ENCODE results near the gene SLC6A18. TPM values are rescaled to one million over a fixed set of nuclear protein-coding genes. Genes with fewer than 3 reads are reported as not detected.

SLC6A18 gene
- total and polyA plus RNA-seq, 12 donors: not detected

DNA sequence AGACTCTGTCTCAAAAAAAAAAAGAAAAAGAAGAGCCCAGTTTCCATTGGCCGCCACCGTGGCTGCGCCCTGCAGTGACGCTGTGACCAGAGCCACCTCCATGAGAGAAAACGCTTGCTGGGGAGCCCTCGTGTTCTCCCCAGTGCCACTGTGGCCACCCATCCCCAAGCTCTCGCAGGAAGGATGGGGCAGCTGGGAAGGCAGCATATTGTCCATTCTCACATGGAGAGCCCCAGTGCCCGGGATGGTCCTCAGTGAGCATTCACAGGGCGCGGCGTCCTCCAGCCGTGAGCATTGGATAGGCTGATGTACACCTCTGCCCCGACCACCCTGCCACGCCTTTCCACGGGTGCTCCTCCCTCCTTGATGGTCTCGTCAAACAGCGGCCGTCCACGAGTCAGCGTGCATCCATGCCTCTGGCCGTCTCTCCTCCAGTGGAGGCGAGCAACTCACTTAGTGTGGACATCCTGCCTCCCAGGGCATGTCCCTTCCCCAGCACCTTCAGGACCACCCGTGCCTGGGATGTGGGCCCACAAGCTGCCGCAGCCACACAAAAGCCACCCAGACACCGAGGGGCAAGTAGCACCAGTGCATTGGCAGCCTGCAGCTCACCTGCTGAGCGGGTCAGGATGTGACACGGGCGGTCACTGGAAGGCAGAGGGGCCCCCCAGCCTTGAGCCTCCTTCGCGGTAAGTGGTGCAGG lies 47.2 kb upstream of the SLC6A18 start:
- H3K36me3 ChIP-seq: no peaks in the 10 kb centered on the region
- H3K27me3 ChIP-seq: peaks cover 0 to 12% (median 0%) of the 10 kb centered on the region in 7 donors
- peaks cover 0 to 8% (median 4%) of the 10 kb centered on the region in 9 donors for H3K4me1 ChIP-seq
- H3K27ac ChIP-seq: no peak overlapping the region
- no peak for TF ChIP-seq CTCF (IDR thresholded peaks at IDR 0.05)
- ATAC-seq (no peak), DNase-seq (no peak)
- no peak overlapping the region for H3K4me3 ChIP-seq
- intact Hi-C loops (cut with DNase I): loop anchor here in 2 of 10 donors (5.0 to 10.0 kb wide), 3 partner anchors 253 to 477 kb away; no protein-coding TSS in a partner anchor
- WGBS, 2 donors: 87 to 95% methylated on average over 15 to 22 of the region's 30 CpGs
- H3K9me3 ChIP-seq: no peaks in the 10 kb centered on the region

DNA sequence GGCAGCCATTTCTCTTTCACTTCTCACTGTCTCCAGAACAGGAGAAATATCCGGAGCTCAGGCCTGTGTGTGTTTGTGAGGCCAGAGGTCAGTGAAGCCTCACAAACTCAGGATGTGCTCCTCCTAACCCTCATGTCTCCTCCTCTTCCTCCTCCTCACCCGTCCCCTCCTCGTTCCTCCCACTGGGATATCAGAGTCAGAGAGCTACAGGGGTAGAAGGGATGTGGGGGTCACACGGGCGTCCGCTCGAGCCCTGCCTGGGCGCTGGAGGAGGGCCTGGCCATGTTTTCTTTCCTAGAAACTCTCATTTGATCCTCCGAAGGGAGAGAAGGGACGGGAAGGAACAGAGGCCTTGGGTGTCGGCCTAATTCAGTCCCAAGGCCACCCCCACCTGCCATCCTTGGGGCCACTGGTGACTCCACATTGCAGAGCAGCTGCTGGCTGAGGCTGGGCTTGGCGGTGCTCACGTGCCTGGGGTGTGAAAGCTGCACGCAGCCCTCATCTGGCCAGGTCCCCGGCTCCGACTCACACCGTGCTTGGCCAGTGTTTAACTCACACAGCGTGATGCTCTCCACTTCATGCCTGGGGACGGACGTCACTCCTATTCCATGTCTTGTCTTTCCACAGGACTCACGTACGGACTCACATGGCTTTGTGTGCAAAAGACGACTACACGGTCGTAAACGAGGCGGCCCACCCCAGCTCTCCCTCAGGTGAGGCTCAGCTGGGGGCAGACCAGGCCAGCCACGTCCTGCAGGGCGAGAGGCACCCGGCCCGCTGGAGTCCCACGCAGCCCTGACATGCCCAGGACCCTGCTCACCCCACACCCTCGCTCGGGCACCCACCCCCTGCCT lies 46.4 kb upstream of the SLC6A18 start:
- no peak overlapping the region for H3K4me3 ChIP-seq
- peaks cover 0 to 14% (median 4%) of the 10 kb centered on the region in 9 donors for H3K4me1 ChIP-seq
- 75% methylated on average over 30 of the region's 34 CpGs; no CpG with 5 or more reads in 1 of the 2 donors for WGBS, 2 donors
- TF ChIP-seq CTCF (IDR thresholded peaks at IDR 0.05): no peak
- DNase-seq: no peak
- peaks cover 0 to 12% (median 0%) of the 10 kb centered on the region in 7 donors for H3K27me3 ChIP-seq
- H3K36me3 ChIP-seq: no peaks in the 10 kb centered on the region
- peak in 1 of 8 donors; percentile 30 for ATAC-seq
- H3K27ac ChIP-seq: no peak overlapping the region
- intact Hi-C loops (cut with DNase I): loop anchor here in 2 of 10 donors (5.0 to 10.0 kb wide), 3 partner anchors 254 to 476 kb away; no protein-coding TSS in a partner anchor
- H3K9me3 ChIP-seq: no peaks in the 10 kb centered on the region

GRCh38 chr5:1179383-1179715 lies 45.8 kb upstream of the SLC6A18 start:
- ATAC-seq: no peak
- intact Hi-C loops (cut with DNase I): loop anchor here in 2 of 10 donors (5.0 to 10.0 kb wide), 3 partner anchors 255 to 475 kb away; no protein-coding TSS in a partner anchor
- Histone ChIP-seq H3K4me1 (peaks cover 0 to 15% (median 4%) of the 10 kb centered on the region in 9 donors), H3K4me3 (no peak overlapping the region), H3K9me3 (no peaks in the 10 kb centered on the region), H3K27ac (no peak overlapping the region), H3K36me3 (no peaks in the 10 kb centered on the region), H3K27me3 (peaks cover 0 to 12% (median 0%) of the 10 kb centered on the region in 7 donors)
- 97% methylated on average over 5 of the region's 9 CpGs; no CpG with 5 or more reads in 1 of the 2 donors for WGBS, 2 donors
- TF ChIP-seq CTCF (IDR thresholded peaks at IDR 0.05): no peak
- peak in 1 of 2 donors; percentile 9 for DNase-seq

GRCh38 chr5:1180096-1180495 lies 45.1 kb upstream of the SLC6A18 start:
- DNase-seq: no peak
- Histone ChIP-seq H3K27me3 (peaks cover 0 to 13% (median 0%) of the 10 kb centered on the region in 7 donors), H3K9me3 (no peaks in the 10 kb centered on the region), H3K4me1 (peaks cover 0 to 15% (median 4%) of the 10 kb centered on the region in 9 donors), H3K36me3 (no peaks in the 10 kb centered on the region), H3K4me3 (no peak overlapping the region), H3K27ac (no peak overlapping the region)
- WGBS, 2 donors: 100% methylated on average over 11 of the region's 20 CpGs; no CpG with 5 or more reads in 1 of the 2 donors
- intact Hi-C loops (cut with DNase I): no loop called here
- ATAC-seq: no peak
- no peak for TF ChIP-seq CTCF (IDR thresholded peaks at IDR 0.05)

Measured in heart right ventricle (tissue), 16 donors.